ENCODE data around the gene GPI.

- TF ChIP-seq EZH2 (IDR thresholded peaks at IDR 0.05; ENCODE audit: insufficient read depth, poor library complexity, severe bottlenecking) (no peak), EZH2phosphoT487 (IDR thresholded peaks at IDR 0.05; ENCODE audit: insufficient read depth, low read depth) (no peak)
Observed at GRCh38 chr19:34411216-34411615, 46.2 kb downstream of the GPI start.

All from GM23248 (cell line).